Prostate gland (tissue), 2 donors: ENCODE measurements around the gene SCAMP4. TPM values are rescaled to one million over a fixed set of nuclear protein-coding genes. Genes with fewer than 3 reads are reported as not detected.

Experiments used
- DNase-seq: peaks from one replicate; pipeline ENCODE4 v3.0.0-alpha.2; 2019; ENCODE audit warnings: low spot score
- H3K27ac ChIP-seq, 2 donors: fragments of 200-600 bp; sonication (generic); 2 replicates each; pipeline ENCODE4 v1.5.1; 2017 to 2019
- H3K27me3 ChIP-seq: fragments of 200-600 bp; sonication (generic); replicated peaks from 2 replicates; pipeline ENCODE4 v1.5.1; 2019; ENCODE audit not compliant: insufficient read depth
- H3K36me3 ChIP-seq, 2 donors: fragments of 200-600 bp; sonication (generic); 1 replicate in 1 of 2; 2 replicates in 1 of 2; pipeline versions ENCODE4 v1.5.1 to v1.8.1; 2017 to 2019
- H3K4me1 ChIP-seq: fragments of 200-600 bp; sonication (generic); replicated peaks from 2 replicates; pipeline ENCODE4 v1.5.1; 2019
- H3K4me3 ChIP-seq, 2 donors: fragments of 200-600 bp; sonication (generic); 2 replicates each; pipeline ENCODE4 v1.5.1; 2017 to 2019
- H3K9me3 ChIP-seq: fragments of 200-600 bp; sonication (generic); 2 replicates; pipeline ENCODE4 v1.5.1; 2017
- CTCF ChIP-seq, 4 experiments: fragments of 200-600 bp in 2 of 4; fragments of 450-650 bp in 2 of 4; sonication (generic) in 2 of 4; IDR thresholded peaks; 1 replicate in 3 of 4; 2 replicates in 1 of 4; pipeline ENCODE4 v1.5.1; 2016 to 2019; ENCODE audit warnings: antibody characterized with exemption in 4 of 4, mild to moderate bottlenecking in 2 of 4, moderate library complexity in 2 of 4
- POLR2A ChIP-seq: fragments of 450-650 bp; IDR thresholded peaks from one replicate; pipeline ENCODE4 v1.6.1; 2016; ENCODE audit warnings: antibody characterized with exemption, mild to moderate bottlenecking
- POLR2AphosphoS5 ChIP-seq: sonication (generic); formaldehyde crosslinking; IDR thresholded peaks from one replicate; pipeline ENCODE4 v1.6.1; 2017; ENCODE audit warnings: antibody characterized with exemption
- WGBS: methylation state at CpG from one replicate; pipeline ENCODE4 v1.1.5; 2018; 5-methylcytosine and 5-hydroxymethylcytosine counted together
- intact Hi-C: fragments of 100-400 bp; cut with DNase I; formaldehyde crosslinking; loops from one replicate; pipeline ENCODE4 v1.14.2; 2022
- total RNA-seq, 2 donors: library from RNA; depleted of rRNA; stranded (reverse); fragments of >200 nt; gene quantifications; one replicate each; pipeline ENCODE4 v1.1.0, GENCODE V29; 2016

SCAMP4 gene
- total RNA-seq, 2 donors from 2014 or later: 161 to 248 TPM

- no peak for DNase-seq
- Histone ChIP-seq H3K4me1 (peaks cover 4% of the 10 kb centered on the region), H3K9me3 (no peaks in the 10 kb centered on the region), H3K36me3 (no peaks in the 10 kb centered on the region), H3K27me3 (no peaks in the 10 kb centered on the region), H3K27ac (no peak overlapping the region), H3K4me3 (no peak overlapping the region)
- intact Hi-C loops: no loop called here
- TF ChIP-seq CTCF (IDR thresholded peaks at IDR 0.05) (no peak), POLR2AphosphoS5 (no peak), POLR2A (no peak)
- WGBS: 89% methylated on average over 16 of the region's 16 CpGs
Observed at GRCh38 chr19:1901940-1902404, 3.2 kb upstream of the SCAMP4 start.

DNA sequence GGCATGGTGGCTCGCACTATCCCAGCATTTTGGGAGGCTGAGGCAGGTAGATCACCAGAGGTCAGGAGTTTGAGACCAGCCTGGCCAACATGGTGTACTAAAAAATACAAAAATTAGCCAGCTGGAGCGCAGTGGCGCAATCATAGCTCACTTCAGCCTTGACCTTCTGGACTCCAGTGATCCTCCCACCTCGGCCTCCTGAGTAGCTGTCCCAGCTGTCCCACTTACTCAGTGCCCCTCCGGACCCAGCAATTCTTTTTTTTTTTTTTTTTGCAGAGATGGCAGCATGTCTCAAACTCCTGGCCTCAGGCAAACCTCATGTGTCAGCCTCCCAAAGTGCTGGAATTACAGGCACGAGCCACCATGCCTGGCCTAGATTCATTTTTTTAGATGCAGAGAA lies 2.3 kb upstream of the SCAMP4 start:
- no peak overlapping the region for H3K4me3 ChIP-seq
- H3K36me3 ChIP-seq: no peaks in the 10 kb centered on the region
- TF ChIP-seq POLR2AphosphoS5 (no peak), CTCF (IDR thresholded peaks at IDR 0.05) (no peak), POLR2A (no peak)
- peaks cover 10% of the 10 kb centered on the region for H3K4me1 ChIP-seq
- no peaks in the 10 kb centered on the region for H3K9me3 ChIP-seq
- WGBS: 63% methylated on average over 6 of the region's 6 CpGs
- no peak for DNase-seq
- H3K27me3 ChIP-seq: no peaks in the 10 kb centered on the region
- H3K27ac ChIP-seq: no peak overlapping the region
- intact Hi-C loops: no loop called here

GRCh38 chr19:1904860-1905109 lies 414 bp upstream of the SCAMP4 start:
- TF ChIP-seq POLR2A (no peak), CTCF (IDR thresholded peaks at IDR 0.05) (no peak), POLR2AphosphoS5 (no peak)
- H3K4me3 ChIP-seq: peak overlapping the region; percentile 59 to 83
- intact Hi-C loops: no loop called here

DNA sequence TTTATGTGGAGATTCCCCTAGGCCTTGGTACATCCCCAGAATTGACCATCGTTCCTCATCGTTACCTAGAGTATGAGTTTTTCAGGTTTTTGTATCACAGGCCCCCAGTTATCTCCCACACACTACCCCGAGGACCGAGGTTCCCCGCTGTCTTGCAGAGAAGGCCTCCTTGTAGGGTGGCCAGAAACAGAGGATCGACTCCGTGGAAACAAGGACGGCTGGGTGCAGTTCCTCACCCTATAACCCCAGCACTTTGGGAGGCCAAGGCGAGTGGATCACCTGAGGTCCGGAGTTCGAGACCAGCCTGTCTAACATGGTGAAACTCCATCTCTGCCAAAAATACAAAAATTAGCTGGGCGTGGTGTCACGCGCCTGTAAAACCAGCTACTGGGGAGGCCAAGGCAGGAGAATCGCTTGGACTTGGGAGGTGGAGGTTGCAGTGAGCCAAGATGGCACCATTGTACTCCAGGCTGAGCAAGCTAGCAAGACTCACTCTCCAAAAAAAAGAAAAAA lies 720 bp downstream of the SCAMP4 start:
- intact Hi-C loops: no loop called here
- peak overlapping the region; percentile 59 to 83 for H3K4me3 ChIP-seq
- WGBS: 64% methylated on average over 15 of the region's 15 CpGs
- peak overlapping the region; percentile 92 for H3K27ac ChIP-seq
- no peaks in the 10 kb centered on the region for H3K9me3 ChIP-seq
- no peak for TF ChIP-seq POLR2A
- no peak for TF ChIP-seq POLR2AphosphoS5
- no peak for TF ChIP-seq CTCF (IDR thresholded peaks at IDR 0.05)
- no peaks in the 10 kb centered on the region for H3K36me3 ChIP-seq
- H3K4me1 ChIP-seq: peaks cover 15% of the 10 kb centered on the region
- no peak for DNase-seq
- no peaks in the 10 kb centered on the region for H3K27me3 ChIP-seq

More at GRCh38 chr19:1904860-1905109, 414 bp upstream of the SCAMP4 start:
- 30% methylated on average over 8 of the region's 8 CpGs for WGBS
- no peaks in the 10 kb centered on the region for H3K36me3 ChIP-seq
- no peak for DNase-seq
- peak overlapping the region; percentile 92 for H3K27ac ChIP-seq
- no peaks in the 10 kb centered on the region for H3K9me3 ChIP-seq
- no peaks in the 10 kb centered on the region for H3K27me3 ChIP-seq
- H3K4me1 ChIP-seq: peaks cover 15% of the 10 kb centered on the region

DNA sequence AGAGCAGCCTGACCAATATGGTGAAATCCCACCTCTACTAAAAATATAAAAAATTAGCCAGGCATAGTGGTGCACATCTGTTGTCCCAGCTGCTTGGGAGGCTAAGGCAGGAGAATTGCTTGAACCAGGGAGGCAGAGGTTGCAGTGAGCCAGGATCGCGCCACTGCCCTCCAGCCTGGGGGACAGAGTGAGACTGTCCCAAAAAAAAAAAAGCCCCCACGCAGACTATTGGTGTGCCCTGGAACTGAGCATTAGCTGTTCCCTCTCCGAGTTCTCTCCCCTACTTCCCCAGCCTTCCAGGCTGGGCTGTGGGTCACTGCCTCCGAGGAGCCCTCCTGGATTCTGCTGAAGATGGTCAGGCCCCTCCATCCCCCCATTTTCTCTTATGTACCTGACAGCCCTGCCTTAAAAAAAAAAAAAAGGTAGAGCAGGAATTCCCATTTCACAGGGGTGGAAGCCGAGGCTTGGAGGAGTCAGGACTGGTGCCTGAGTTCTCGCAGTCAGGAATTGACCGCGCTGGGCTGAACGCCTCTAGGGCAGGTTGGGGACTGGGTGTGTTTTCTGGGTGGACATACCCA lies 1.9 kb downstream of the SCAMP4 start:
- Histone ChIP-seq H3K4me3 (peak overlapping the region in 1 of 2 donors; percentile 19), H3K9me3 (no peaks in the 10 kb centered on the region), H3K27ac (peak overlapping the region; percentile 71 to 75), H3K36me3 (no peaks in the 10 kb centered on the region), H3K4me1 (peaks cover 15% of the 10 kb centered on the region), H3K27me3 (no peaks in the 10 kb centered on the region)
- intact Hi-C loops: no loop called here
- 87% methylated on average over 10 of the region's 10 CpGs for WGBS
- DNase-seq: no peak
- TF ChIP-seq CTCF (IDR thresholded peaks at IDR 0.05) (no peak), POLR2A (no peak), POLR2AphosphoS5 (no peak)
